Naive thymus-derived CD4-positive, alpha-beta T cell (primary cell): ENCODE results near the gene TMOD1. TPM values are rescaled to one million over a fixed set of nuclear protein-coding genes. Genes with fewer than 3 reads are reported as not detected.
A peak's percentile ranks its signal among the peaks of the same experiment; 100 is the strongest.

Experiments used
- ATAC-seq: fragments of 150-1000 bp; cut with Tn5 transposase; 2 replicates; pipeline ENCODE4 v1.10.0; 2021; ENCODE audit warnings: mild to moderate bottlenecking, moderate library complexity
- CTCF ChIA-PET: fragments of 350-600 bp; sonication (Branson Sonifier 250); formaldehyde crosslinking; loops from one replicate; lab custom pipeline; 2021; ENCODE audit warnings: antibody characterized with exemption; lab: Charles Lee
- POLR2A ChIA-PET: fragments of 350-600 bp; sonication (Branson Sonifier 250); formaldehyde crosslinking; loops from one replicate; lab custom pipeline; 2021; ENCODE audit warnings: antibody characterized with exemption, inconsistent platforms; lab: Charles Lee
- DNase-seq, 9 donors: peaks; one replicate each; pipeline versions ENCODE4 v3.0.0 to v3.0.0-alpha.2; 2020 to 2022; ENCODE audit warnings: mixed read lengths in 1 of 9
- H3K27ac ChIP-seq: one replicate; pipeline ENCODE4 v1.7.0; 2013; ENCODE audit warnings: mild to moderate bottlenecking, low read depth, low read length, moderate library complexity
- H3K27me3 ChIP-seq, 2 donors: one replicate each; pipeline ENCODE4 v1.7.0; 2013; ENCODE audit warnings: low read length in 2 of 2, mild to moderate bottlenecking in 2 of 2, moderate library complexity in 2 of 2; ENCODE audit not compliant: control insufficient read depth in 2 of 2, insufficient read depth in 2 of 2
- H3K36me3 ChIP-seq, 3 experiments: 1 replicate in 2 of 3; 2 replicates in 1 of 3; pipeline ENCODE4 v1.7.0; 2013; ENCODE audit warnings: low read length in 3 of 3, mild to moderate bottlenecking in 3 of 3, moderate library complexity in 1 of 3; ENCODE audit not compliant: insufficient read depth in 3 of 3, control insufficient read depth in 2 of 3
- H3K4me1 ChIP-seq, 2 donors: one replicate each; pipeline ENCODE4 v1.7.0; 2013; ENCODE audit warnings: low read length in 2 of 2, mild to moderate bottlenecking in 2 of 2, moderate library complexity in 1 of 2; ENCODE audit not compliant: control insufficient read depth in 2 of 2, insufficient read depth in 2 of 2
- H3K4me3 ChIP-seq: 2 replicates; pipeline ENCODE4 v1.7.0; 2013; ENCODE audit warnings: mild to moderate bottlenecking, low read length
- H3K9me3 ChIP-seq, 3 experiments: 1 replicate in 2 of 3; 2 replicates in 1 of 3; pipeline ENCODE4 v1.7.0; 2013; ENCODE audit warnings: low read length in 3 of 3; ENCODE audit not compliant: control insufficient read depth in 2 of 3
- H3K27ac Mint-ChIP-seq, 9 donors: one replicate each; pipeline ENCODE4 v1.8.0; 2020 to 2022; ENCODE audit warnings: mixed read lengths in 9 of 9, mild to moderate bottlenecking in 8 of 9, moderate library complexity in 5 of 9, inconsistent platforms in 2 of 9
- H3K27me3 Mint-ChIP-seq, 5 donors: one replicate each; pipeline ENCODE4 v1.8.0; 2021 to 2022; ENCODE audit warnings: mixed read lengths in 5 of 5, mild to moderate bottlenecking in 1 of 5
- H3K36me3 Mint-ChIP-seq, 5 donors: one replicate each; pipeline ENCODE4 v1.8.0; 2020 to 2022; ENCODE audit warnings: mixed read lengths in 5 of 5, mild to moderate bottlenecking in 3 of 5, inconsistent platforms in 1 of 5
- H3K4me1 Mint-ChIP-seq, 7 donors: one replicate each; pipeline ENCODE4 v1.8.0; 2020 to 2022; ENCODE audit warnings: mixed read lengths in 7 of 7, mild to moderate bottlenecking in 3 of 7, inconsistent platforms in 1 of 7
- H3K4me3 Mint-ChIP-seq, 10 donors: one replicate each; pipeline ENCODE4 v1.8.0; 2020 to 2022; ENCODE audit warnings: mild to moderate bottlenecking in 10 of 10, mixed read lengths in 10 of 10, moderate library complexity in 6 of 10, inconsistent platforms in 2 of 10
- H3K9me3 Mint-ChIP-seq, 11 donors: one replicate each; pipeline ENCODE4 v1.8.0; 2020 to 2022; ENCODE audit warnings: mixed read lengths in 11 of 11, mild to moderate bottlenecking in 4 of 11, inconsistent platforms in 1 of 11, moderate library complexity in 1 of 11
- intact Hi-C, 2 donors: fragments of 100-400 bp; cut with micrococcal nuclease; formaldehyde crosslinking; loops; one replicate each; pipeline ENCODE4 v1.15.1; 2023
- polyA plus RNA-seq, 2 donors: library from polyadenylated mRNA; unstranded; fragments of 300-500 nt; fragmentation: Illumina TruSeq; gene quantifications; one replicate each; pipeline ENCODE4 v1.2.3, GENCODE V29; 2021
- total RNA-seq, 6 experiments: library from RNA in 5 of 6; stranded (reverse) in 5 of 6; gene quantifications; 1 replicate in 5 of 6; 2 replicates in 1 of 6; pipeline ENCODE4 v1.2.3 and lab custom pipeline; 2021 to 2026

TMOD1 gene
- total and polyA plus RNA-seq, 7 experiments from 2014 or later: 0.68 to 1.7 (median 1.1) TPM

GRCh38 chr9:97556036-97556720 lies 54.7 kb downstream of the TMOD1 start:
- no peak for DNase-seq
- ChIA-PET POLR2A (no interaction called here), CTCF (no interaction called here)
- intact Hi-C loops: no loop called here
- Histone ChIP-seq H3K27me3 (no peaks in the 10 kb centered on the region), H3K27ac (no peak overlapping the region), H3K9me3 (no peaks in the 10 kb centered on the region), H3K4me3 (no peak overlapping the region), H3K4me1 (no peaks in the 10 kb centered on the region), H3K36me3 (no peaks in the 10 kb centered on the region)
- no peak overlapping the region for H3K4me3 Mint-ChIP-seq
- no peak for ATAC-seq
- H3K36me3 Mint-ChIP-seq: no peaks in the 10 kb centered on the region
- no peaks in the 10 kb centered on the region for H3K9me3 Mint-ChIP-seq
- peaks cover 22 to 47% (median 30%) of the 10 kb centered on the region in 5 donors for H3K27me3 Mint-ChIP-seq
- H3K27ac Mint-ChIP-seq: no peak overlapping the region
- peaks cover 0 to 12% (median 8%) of the 10 kb centered on the region in 7 donors for H3K4me1 Mint-ChIP-seq

GRCh38 chr9:97556721-97557605 lies 55.5 kb downstream of the TMOD1 start:
- no peak overlapping the region for H3K4me3 ChIP-seq
- Mint-ChIP-seq H3K36me3 (no peaks in the 10 kb centered on the region), H3K27me3 (peaks cover 22 to 47% (median 29%) of the 10 kb centered on the region in 5 donors), H3K9me3 (no peaks in the 10 kb centered on the region), H3K4me3 (no peak overlapping the region), H3K27ac (no peak overlapping the region), H3K4me1 (peaks cover 0 to 12% (median 8%) of the 10 kb centered on the region in 7 donors)
- H3K4me1 ChIP-seq: no peaks in the 10 kb centered on the region
- POLR2A ChIA-PET: no interaction called here
- ATAC-seq (no peak), DNase-seq (no peak)
- no peak overlapping the region for H3K27ac ChIP-seq
- H3K36me3 ChIP-seq: no peaks in the 10 kb centered on the region
- no peaks in the 10 kb centered on the region for H3K9me3 ChIP-seq
- no peaks in the 10 kb centered on the region for H3K27me3 ChIP-seq
- CTCF ChIA-PET: no interaction called here
- intact Hi-C loops: no loop called here

GRCh38 chr9:97557606-97558095 lies 56.2 kb downstream of the TMOD1 start:
- Histone ChIP-seq H3K27me3 (no peaks in the 10 kb centered on the region), H3K27ac (no peak overlapping the region), H3K4me1 (no peaks in the 10 kb centered on the region), H3K36me3 (no peaks in the 10 kb centered on the region), H3K4me3 (no peak overlapping the region), H3K9me3 (no peaks in the 10 kb centered on the region)
- CTCF ChIA-PET: no interaction called here
- Mint-ChIP-seq H3K4me3 (no peak overlapping the region), H3K36me3 (no peaks in the 10 kb centered on the region), H3K9me3 (no peaks in the 10 kb centered on the region), H3K27me3 (peaks cover 15 to 44% (median 23%) of the 10 kb centered on the region in 5 donors), H3K4me1 (peaks cover 0 to 12% (median 8%) of the 10 kb centered on the region in 7 donors), H3K27ac (no peak overlapping the region)
- DNase-seq: no peak
- POLR2A ChIA-PET: no interaction called here
- no peak for ATAC-seq
- intact Hi-C loops: no loop called here

- no peak for ATAC-seq
- H3K36me3 ChIP-seq: no peaks in the 10 kb centered on the region
- no peaks in the 10 kb centered on the region for H3K36me3 Mint-ChIP-seq
- H3K27me3 ChIP-seq: no peaks in the 10 kb centered on the region
- intact Hi-C loops: no loop called here
- no peaks in the 10 kb centered on the region for H3K9me3 ChIP-seq
- H3K27me3 Mint-ChIP-seq: peaks cover 12 to 39% (median 20%) of the 10 kb centered on the region in 5 donors
- no peak for DNase-seq
- no peaks in the 10 kb centered on the region for H3K4me1 ChIP-seq
- CTCF ChIA-PET: no interaction called here
- POLR2A ChIA-PET: no interaction called here
- peak overlapping the region in 3 of 9 donors; percentile 7 to 54 (median 22) for H3K27ac Mint-ChIP-seq
- no peak overlapping the region for H3K4me3 ChIP-seq
- H3K4me1 Mint-ChIP-seq: peaks cover 0 to 12% (median 8%) of the 10 kb centered on the region in 7 donors
- H3K9me3 Mint-ChIP-seq: no peaks in the 10 kb centered on the region
- H3K27ac ChIP-seq: no peak overlapping the region
- peak overlapping the region in 2 of 10 donors; percentile 18 to 36 for H3K4me3 Mint-ChIP-seq
Observed at GRCh38 chr9:97558701-97559101, 57.2 kb downstream of the TMOD1 start.

GRCh38 chr9:97559111-97559514 lies 57.6 kb downstream of the TMOD1 start:
- DNase-seq: peak in 1 of 9 donors; percentile 34
- no peaks in the 10 kb centered on the region for H3K4me1 ChIP-seq
- no peaks in the 10 kb centered on the region for H3K9me3 ChIP-seq
- H3K36me3 Mint-ChIP-seq: no peaks in the 10 kb centered on the region
- H3K4me3 Mint-ChIP-seq: peak overlapping the region in 2 of 10 donors; percentile 18 to 36
- ATAC-seq: no peak
- no peaks in the 10 kb centered on the region for H3K9me3 Mint-ChIP-seq
- H3K4me3 ChIP-seq: no peak overlapping the region
- no peaks in the 10 kb centered on the region for H3K36me3 ChIP-seq
- ChIA-PET CTCF (no interaction called here), POLR2A (no interaction called here)
- H3K4me1 Mint-ChIP-seq: peaks cover 0 to 12% (median 8%) of the 10 kb centered on the region in 7 donors
- intact Hi-C loops: no loop called here
- H3K27ac ChIP-seq: no peak overlapping the region
- H3K27me3 ChIP-seq: no peaks in the 10 kb centered on the region
- peaks cover 8 to 39% (median 18%) of the 10 kb centered on the region in 5 donors for H3K27me3 Mint-ChIP-seq
- H3K27ac Mint-ChIP-seq: peak overlapping the region in 3 of 9 donors; percentile 7 to 54 (median 22)

- ChIA-PET CTCF (no interaction called here), POLR2A (no interaction called here)
- no peak overlapping the region for H3K27ac ChIP-seq
- Mint-ChIP-seq H3K9me3 (no peaks in the 10 kb centered on the region), H3K36me3 (no peaks in the 10 kb centered on the region), H3K27ac (no peak overlapping the region), H3K27me3 (peaks cover 0 to 28% (median 18%) of the 10 kb centered on the region in 5 donors), H3K4me3 (no peak overlapping the region), H3K4me1 (peaks cover 0 to 12% (median 8%) of the 10 kb centered on the region in 7 donors)
- no peak for DNase-seq
- intact Hi-C loops: no loop called here
- H3K9me3 ChIP-seq: no peaks in the 10 kb centered on the region
- ATAC-seq: no peak
- no peak overlapping the region for H3K4me3 ChIP-seq
- H3K4me1 ChIP-seq: no peaks in the 10 kb centered on the region
- no peaks in the 10 kb centered on the region for H3K27me3 ChIP-seq
- no peaks in the 10 kb centered on the region for H3K36me3 ChIP-seq
Observed at GRCh38 chr9:97560154-97560553, 58.7 kb downstream of the TMOD1 start.
